HEK293T (cell line): Measurements from ENCODE around the gene AMOTL2.

ENCODE experiments used
- CTCF ChIA-PET: fragments of 350-600 bp; formaldehyde crosslinking; extraction: SDS; loops from one replicate; lab custom pipeline; 2021; ENCODE audit warnings: antibody characterized with exemption, inconsistent platforms; lab: Yijun Ruan, JAX
- POLR2A ChIA-PET: fragments of 350-600 bp; formaldehyde crosslinking; extraction: SDS; loops from one replicate; lab custom pipeline; 2020; ENCODE audit warnings: antibody characterized with exemption, inconsistent platforms; lab: Yijun Ruan, JAX
- DNase-seq: peaks from one replicate; pipeline ENCODE4 v3.0.0; 2012; ENCODE audit warnings: mixed read lengths; ENCODE audit errors: extremely low spot score
- ARNT ChIP-seq: fragments of 450-650 bp; IDR thresholded peaks from 2 replicates; pipeline ENCODE4 v1.6.1; 2017; ENCODE audit warnings: mild to moderate bottlenecking
- BHLHE40 ChIP-seq: fragments of 450-650 bp; IDR thresholded peaks from 2 replicates; pipeline ENCODE4 v1.6.1; 2016; ENCODE audit warnings: mild to moderate bottlenecking, moderate library complexity, borderline replicate concordance
- CTBP1 ChIP-seq: fragments of 450-650 bp; IDR thresholded peaks from 2 replicates; pipeline ENCODE4 v1.6.1; 2016; ENCODE audit warnings: borderline replicate concordance
- ELF4 ChIP-seq: fragments of 450-650 bp; IDR thresholded peaks from 2 replicates; pipeline ENCODE4 v1.6.1; 2017; ENCODE audit warnings: antibody characterized with exemption
- FOXA1 ChIP-seq: fragments of 450-650 bp; IDR thresholded peaks from 2 replicates; pipeline ENCODE4 v1.6.1; 2016; ENCODE audit warnings: mild to moderate bottlenecking
- FOXK2 ChIP-seq: fragments of 450-650 bp; IDR thresholded peaks from 2 replicates; pipeline ENCODE4 v1.6.1; 2016; ENCODE audit warnings: mild to moderate bottlenecking
- FOXM1 ChIP-seq: fragments of 450-650 bp; IDR thresholded peaks from 2 replicates; pipeline ENCODE4 v1.6.1; 2017; ENCODE audit warnings: mild to moderate bottlenecking, borderline replicate concordance
- HDGF ChIP-seq: fragments of 450-650 bp; IDR thresholded peaks from 2 replicates; pipeline ENCODE4 v1.6.1; 2017; ENCODE audit warnings: antibody characterized with exemption, borderline replicate concordance
- L3MBTL2 ChIP-seq: fragments of 450-650 bp; conservative IDR thresholded peaks from 2 replicates; pipeline ENCODE4 v1.6.1; 2016; ENCODE audit warnings: mild to moderate bottlenecking
- LEF1 ChIP-seq: fragments of 450-650 bp; IDR thresholded peaks from 2 replicates; pipeline ENCODE4 v1.6.1; 2017; ENCODE audit warnings: mild to moderate bottlenecking, borderline replicate concordance
- NFRKB ChIP-seq: fragments of 450-650 bp; IDR thresholded peaks from 2 replicates; pipeline ENCODE4 v1.6.1; 2016; ENCODE audit warnings: mild to moderate bottlenecking, moderate library complexity
- PKNOX1 ChIP-seq: fragments of 450-650 bp; IDR thresholded peaks from 2 replicates; pipeline ENCODE4 v1.6.1; 2016
- SP1 ChIP-seq: fragments of 450-650 bp; IDR thresholded peaks from 2 replicates; pipeline ENCODE4 v1.6.1; 2017
- SUZ12 ChIP-seq: fragments of 450-650 bp; IDR thresholded peaks from 2 replicates; pipeline ENCODE4 v1.6.1; 2016; ENCODE audit warnings: mild to moderate bottlenecking
- TARDBP ChIP-seq: fragments of 450-650 bp; IDR thresholded peaks from 2 replicates; pipeline ENCODE4 v1.6.1; 2016
- ZNF384 ChIP-seq: fragments of 450-650 bp; IDR thresholded peaks from 2 replicates; pipeline ENCODE4 v1.6.1; 2016

Gene AMOTL2

GRCh38 chr3:134374105-134374790 lies at the start of gene AMOTL2:
Gene AMOTL2 (minus strand): TSS chr3:134374447. CDS start chr3:134371433, 3,014 bp downstream.
- DNase-seq, result peak; percentile 91
- POLR2A ChIA-PET, result interaction anchor here (0.7 to 4.1 kb wide), 10 partner anchors 10 to 111 kb away, joined by 3 to 41 read pairs (median 3); partner anchors contain the start of genes ANAPC13 and CEP63

GRCh38 chr3:134423153-134423552 lies 48.9 kb upstream of the AMOTL2 start:
- ChIA-PET POLR2A (no interaction called here), CTCF (no interaction called here)
- no peak for TF ChIP-seq SP1
- no peak for TF ChIP-seq TARDBP
- TF ChIP-seq ELF4, result no peak
- no peak for TF ChIP-seq FOXK2
- no peak for TF ChIP-seq FOXA1
- TF ChIP-seq FOXM1, result no peak
- no peak for TF ChIP-seq ZNF384
- DNase-seq, result no peak

More at GRCh38 chr3:134374105-134374790, at the start of gene AMOTL2:
- TF ChIP-seq LEF1 (peak; percentile 99), L3MBTL2 (peak; percentile 65), SP1 (no peak), CTBP1 (peak; percentile 66)
- CTCF ChIA-PET, result interaction anchor here (0.6 to 0.7 kb wide), 2 partner anchors 9 to 65 kb away, joined by 3 to 4 read pairs; no protein-coding TSS in a partner anchor

- CTCF ChIA-PET, result interaction anchor here (0.6 kb wide), 1 partner anchor 273 kb away, joined by 3 read pairs; no protein-coding TSS in a partner anchor
- POLR2A ChIA-PET, result no interaction called here
- DNase-seq, result no peak
- TF ChIP-seq SP1 (no peak), PKNOX1 (no peak), CTBP1 (no peak), ARNT (no peak), TARDBP (no peak), ZNF384 (no peak), NFRKB (no peak), FOXA1 (no peak), SUZ12 (no peak), ELF4 (no peak), LEF1 (no peak), HDGF (no peak), BHLHE40 (no peak), L3MBTL2 (no peak), FOXK2 (no peak), FOXM1 (no peak)
Observed at GRCh38 chr3:134419960-134420321, 45.7 kb upstream of the AMOTL2 start.

GRCh38 chr3:134419214-134419959 lies 45.1 kb upstream of the AMOTL2 start:
- TF ChIP-seq HDGF (no peak), CTBP1 (no peak), LEF1 (no peak), SUZ12 (no peak), PKNOX1 (no peak), BHLHE40 (no peak), ELF4 (no peak), SP1 (no peak), TARDBP (no peak), FOXM1 (no peak), NFRKB (no peak), L3MBTL2 (no peak), FOXA1 (no peak), ARNT (no peak), FOXK2 (no peak), ZNF384 (no peak)
- CTCF ChIA-PET, result interaction anchor here (0.6 kb wide), 1 partner anchor 273 kb away, joined by 3 read pairs; no protein-coding TSS in a partner anchor
- no peak for DNase-seq
- POLR2A ChIA-PET, result no interaction called here

- ChIA-PET CTCF (no interaction called here), POLR2A (no interaction called here)
- no peak for DNase-seq
- no peak for TF ChIP-seq BHLHE40
- TF ChIP-seq FOXA1, result no peak
- no peak for TF ChIP-seq L3MBTL2
- TF ChIP-seq TARDBP, result no peak
- no peak for TF ChIP-seq CTBP1
- no peak for TF ChIP-seq PKNOX1
- no peak for TF ChIP-seq FOXM1
- no peak for TF ChIP-seq NFRKB
- TF ChIP-seq ARNT, result no peak
- TF ChIP-seq ZNF384, result no peak
- no peak for TF ChIP-seq FOXK2
Observed at GRCh38 chr3:134409041-134409440, 34.8 kb upstream of the AMOTL2 start.

GRCh38 chr3:134407239-134407625 lies 33.0 kb upstream of the AMOTL2 start:
- no peak for DNase-seq
- CTCF ChIA-PET, result no interaction called here
- TF ChIP-seq FOXM1, result no peak
- TF ChIP-seq TARDBP, result no peak
- TF ChIP-seq NFRKB, result no peak
- no peak for TF ChIP-seq BHLHE40
- TF ChIP-seq ELF4, result no peak
- no peak for TF ChIP-seq FOXA1
- TF ChIP-seq PKNOX1, result no peak
- POLR2A ChIA-PET, result no interaction called here
